ENCODE measurements around the gene STARD5. TPM values are rescaled to one million over a fixed set of nuclear protein-coding genes. Genes with fewer than 3 reads are reported as not detected.

Gene STARD5, protein sequence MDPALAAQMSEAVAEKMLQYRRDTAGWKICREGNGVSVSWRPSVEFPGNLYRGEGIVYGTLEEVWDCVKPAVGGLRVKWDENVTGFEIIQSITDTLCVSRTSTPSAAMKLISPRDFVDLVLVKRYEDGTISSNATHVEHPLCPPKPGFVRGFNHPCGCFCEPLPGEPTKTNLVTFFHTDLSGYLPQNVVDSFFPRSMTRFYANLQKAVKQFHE
- total RNA-seq (2022; extraction: Qiagen RNA extraction), result 1.5 to 1.8 TPM (median 1.7 TPM) in 5 replicates

DNA sequence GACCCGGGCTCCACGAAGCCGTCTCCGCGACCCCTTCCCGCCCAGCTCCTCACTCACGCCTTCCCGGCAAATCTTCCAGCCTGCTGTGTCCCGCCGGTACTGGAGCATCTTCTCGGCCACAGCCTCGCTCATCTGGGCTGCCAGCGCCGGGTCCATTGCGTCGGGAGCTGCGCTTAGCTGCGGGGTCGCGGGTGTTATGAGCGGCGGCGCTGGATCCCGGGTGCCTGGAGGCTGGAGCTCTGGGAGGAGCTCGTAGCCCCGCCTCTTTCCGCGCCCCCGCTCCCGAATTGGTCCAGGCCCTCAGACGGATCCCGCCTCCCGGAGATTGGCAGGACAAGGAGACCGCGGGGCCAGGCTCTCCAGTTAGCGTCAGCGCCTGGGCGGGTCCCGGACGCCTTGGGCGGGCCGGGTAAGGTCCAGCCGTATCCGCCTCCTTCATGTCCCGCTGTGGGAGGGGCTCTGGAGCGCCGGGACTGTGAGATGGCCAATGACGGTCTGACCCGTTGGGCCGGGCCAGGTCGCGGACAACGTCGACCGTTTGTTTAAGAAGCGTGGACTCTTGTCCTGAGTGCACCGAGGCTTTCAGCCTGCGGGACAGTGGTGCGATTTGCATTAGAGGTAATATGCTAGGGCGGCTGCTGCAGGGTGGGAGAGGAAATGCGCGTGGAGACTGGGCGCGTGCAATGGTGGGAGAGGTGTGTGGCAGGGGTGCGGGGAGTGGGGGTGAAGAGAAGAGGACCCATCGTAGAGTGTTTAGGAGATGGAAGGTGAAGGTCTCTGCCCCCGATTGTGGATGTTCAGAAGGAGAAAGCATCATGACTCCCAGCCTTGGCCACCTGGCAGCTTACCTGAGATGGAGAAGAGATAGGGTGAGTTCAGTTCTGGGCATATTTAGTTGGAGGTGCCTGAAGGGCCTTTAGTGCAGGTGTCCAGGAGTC, at the start of gene STARD5:
Gene STARD5, minus strand, starts transcription at position 198 of the 938 bp plus-strand sequence. Its CDS starts 42 bp downstream, at position 156.

Other genes with a start within 250 kb of the STARD5 start
- not detected in 5 replicates for gene CFAP161, start 189.9 kb downstream of the STARD5 start, total RNA-seq (2022; extraction: Qiagen RNA extraction)
- gene IL16, start 127.3 kb downstream of the STARD5 start, total RNA-seq (2022; extraction: Qiagen RNA extraction), result 0.18 to 0.29 TPM in 2 of 5 replicates, not detected in the others
- gene TMC3, start 50.1 kb upstream of the STARD5 start, total RNA-seq (2022; extraction: Qiagen RNA extraction), result not detected in 5 replicates